IMR-90 (cell line): ENCODE measurements around the gene TARS3. TPM values are rescaled to one million over a fixed set of nuclear protein-coding genes. Genes with fewer than 3 reads are reported as not detected.
A peak's percentile ranks its signal among the peaks of the same experiment; 100 is the strongest.

Experiments used
- ATAC-seq: fragments of 200-7000 bp; cut with Tn5 transposase; 2 replicates; pipeline ENCODE4 v1.9.1; 2020; ENCODE audit warnings: low read depth, mild to moderate bottlenecking, moderate library complexity
- BruUV-seq: library from RNA; stranded (reverse); fragments of 400-500 nt; replicated peaks from 2 replicates; lab custom pipeline; 2021; lab: Mats Ljungman, UMichigan
- CTCF ChIA-PET: fragments of 300-600 bp; formaldehyde crosslinking; extraction: SDS; loops from one replicate; lab custom pipeline; 2021; ENCODE audit warnings: antibody characterized with exemption; lab: Yijun Ruan, JAX
- POLR2A ChIA-PET: fragments of 300-600 bp; sonication (Branson Sonifier 250); formaldehyde crosslinking; loops from one replicate; lab custom pipeline; 2022; ENCODE audit warnings: antibody characterized with exemption; ENCODE audit not compliant: unreplicated experiment; lab: Charles Lee
- DNase-seq: peaks from one replicate; pipeline ENCODE4 v3.0.0; 2013
- H2AFZ ChIP-seq: replicated peaks from 2 replicates; pipeline ENCODE3; 2013; ENCODE audit warnings: low read length, mild to moderate bottlenecking; ENCODE audit not compliant: poor library complexity
- H2AK5ac ChIP-seq: 2 replicates; pipeline ENCODE4 v1.6.1; 2013; ENCODE audit warnings: low read depth, low read length, inconsistent platforms
- H2AK9ac ChIP-seq: replicated peaks from 2 replicates; pipeline ENCODE3; 2013; ENCODE audit warnings: mild to moderate bottlenecking, low read depth, low read length, moderate library complexity; ENCODE audit not compliant: poor library complexity
- H2BK120ac ChIP-seq: 2 replicates; pipeline ENCODE4 v1.6.1; 2013; ENCODE audit warnings: low read depth, low read length, inconsistent platforms
- H2BK15ac ChIP-seq: 3 replicates; pipeline ENCODE4 v1.6.1; 2013; ENCODE audit warnings: low read depth, low read length, inconsistent platforms
- H2BK20ac ChIP-seq: 2 replicates; pipeline ENCODE4 v1.6.1; 2013; ENCODE audit warnings: low read depth, mild to moderate bottlenecking, inconsistent platforms, low read length, moderate library complexity
- H2BK5ac ChIP-seq: 2 replicates; pipeline ENCODE4 v1.6.1; 2013; ENCODE audit warnings: mild to moderate bottlenecking, low read depth, low read length, inconsistent platforms; ENCODE audit not compliant: poor library complexity, severe bottlenecking
- H3K14ac ChIP-seq: replicated peaks from 2 replicates; pipeline ENCODE4 v1.6.1; 2013; ENCODE audit warnings: low read depth, low read length, inconsistent platforms
- H3K18ac ChIP-seq: 2 replicates; pipeline ENCODE4 v1.6.1; 2013; ENCODE audit warnings: low read depth, low read length, control low read depth
- H3K23ac ChIP-seq: 2 replicates; pipeline ENCODE4 v1.6.1; 2013; ENCODE audit warnings: low read depth, low read length, inconsistent platforms
- H3K27ac ChIP-seq: 2 replicates; pipeline ENCODE4 v1.5.1; 2013; ENCODE audit warnings: mild to moderate bottlenecking, control low read depth, low read length; ENCODE audit not compliant: insufficient read depth
- H3K27me3 ChIP-seq: 2 replicates; pipeline ENCODE4 v1.6.1; 2013; ENCODE audit warnings: low read length; ENCODE audit not compliant: control insufficient read depth, insufficient read depth
- H3K36me3 ChIP-seq: 2 replicates; pipeline ENCODE4 v1.6.1; 2013; ENCODE audit warnings: low read length, mixed read lengths; ENCODE audit not compliant: control insufficient read depth, insufficient read depth
- H3K4ac ChIP-seq: 2 replicates; pipeline ENCODE4 v1.6.1; 2013; ENCODE audit warnings: low read depth, low read length, inconsistent platforms
- H3K4me1 ChIP-seq: 2 replicates; pipeline ENCODE4 v1.6.1; 2013; ENCODE audit warnings: low read length, mixed read lengths; ENCODE audit not compliant: control insufficient read depth, insufficient read depth
- H3K4me2 ChIP-seq: 2 replicates; pipeline ENCODE4 v1.6.1; 2013; ENCODE audit warnings: low read depth, mild to moderate bottlenecking, control low read depth, low read length, moderate library complexity
- H3K4me3 ChIP-seq: 2 replicates; pipeline ENCODE4 v1.5.1; 2013; ENCODE audit warnings: low read depth, mild to moderate bottlenecking, control low read depth, low read length, moderate library complexity; ENCODE audit not compliant: insufficient read depth
- H3K56ac ChIP-seq: 2 replicates; pipeline ENCODE4 v1.6.1; 2013; ENCODE audit warnings: low read length, inconsistent platforms; ENCODE audit not compliant: insufficient read depth; ENCODE audit errors: extremely low read depth
- H3K79me1 ChIP-seq, 2 experiments: 2 replicates each; pipeline ENCODE4 v1.6.1; 2013; ENCODE audit warnings: low read length in 2 of 2, inconsistent platforms in 1 of 2, low read depth in 1 of 2
- H3K9ac ChIP-seq: 2 replicates; pipeline ENCODE4 v1.6.1; 2013; ENCODE audit warnings: low read depth, low read length, control low read depth
- H3K9me1 ChIP-seq: 2 replicates; pipeline ENCODE4 v1.6.1; 2013; ENCODE audit warnings: low read length, inconsistent platforms; ENCODE audit not compliant: insufficient read depth
- H3K9me3 ChIP-seq: 2 replicates; pipeline ENCODE4 v1.6.1; 2013; ENCODE audit warnings: low read length; ENCODE audit not compliant: control insufficient read depth, insufficient read depth
- H4K20me1 ChIP-seq: 2 replicates; pipeline ENCODE4 v1.6.1; 2013; ENCODE audit warnings: low read length, inconsistent platforms; ENCODE audit not compliant: insufficient read depth
- H4K5ac ChIP-seq: 2 replicates; pipeline ENCODE4 v1.6.1; 2013; ENCODE audit warnings: mild to moderate bottlenecking, low read depth, low read length, control low read depth
- H4K8ac ChIP-seq, 2 experiments: 2 replicates each; pipeline ENCODE4 v1.6.1; 2013; ENCODE audit warnings: low read depth in 2 of 2, low read length in 2 of 2, control low read depth in 1 of 2, inconsistent platforms in 1 of 2
- H4K91ac ChIP-seq: 2 replicates; pipeline ENCODE4 v1.6.1; 2013; ENCODE audit warnings: low read depth, low read length, inconsistent platforms; ENCODE audit not compliant: insufficient read depth
- BHLHE40 ChIP-seq: fragments of 150-350 bp; IDR thresholded peaks from 2 replicates; pipeline ENCODE4 v1.6.1; 2016; ENCODE audit warnings: mild to moderate bottlenecking, low read depth, low read length
- CEBPB ChIP-seq: IDR thresholded peaks from 2 replicates; pipeline ENCODE4 v1.6.1; 2012; ENCODE audit warnings: low read depth, low read length, improper control_type of control experiment
- CHD1 ChIP-seq: IDR thresholded peaks from 2 replicates; pipeline ENCODE4 v1.6.1; 2012; ENCODE audit warnings: low read depth, low read length, improper control_type of control experiment
- FOS ChIP-seq: fragments of 150-350 bp; IDR thresholded peaks from 2 replicates; pipeline ENCODE4 v1.6.1; 2016; ENCODE audit warnings: low read depth, low read length
- RAD21 ChIP-seq: IDR thresholded peaks from 2 replicates; pipeline ENCODE4 v1.6.1; 2012; ENCODE audit warnings: low read length, improper control_type of control experiment
- RFX5 ChIP-seq: IDR thresholded peaks from 2 replicates; pipeline ENCODE4 v1.8.0; 2012; ENCODE audit warnings: low read depth, mild to moderate bottlenecking, low read length, moderate library complexity
- USF2 ChIP-seq: fragments of 150-350 bp; IDR thresholded peaks from 2 replicates; pipeline ENCODE4 v1.6.1; 2017; ENCODE audit warnings: mild to moderate bottlenecking, antibody characterized with exemption, low read length, low read depth
- WGBS, 2 experiments: methylation state at CpG; one replicate each; pipeline versions ENCODE4 v1.1.5 to v1.1.7; 2013; ENCODE audit warnings: missing lambda C conversion rate in 2 of 2; ENCODE audit not compliant: insufficient read length in 1 of 2; ENCODE audit errors: extremely low coverage in 2 of 2; 5-methylcytosine and 5-hydroxymethylcytosine counted together
- dilution Hi-C: fragments of 300-500 bp; cut with HindIII; formaldehyde crosslinking; loops from one replicate; pipeline ENCODE4 v1.14.3; 2018; ENCODE audit warnings: low sequenced_read_pairs; ENCODE audit not compliant: unreplicated experiment
- in situ Hi-C: fragments of 300-500 bp; cut with MboI; formaldehyde crosslinking; loops from 3 replicates; pipeline ENCODE4 v1.14.3; 2019; ENCODE audit warnings: low sequenced_read_pairs, inconsistent platforms, mixed read lengths
- intact Hi-C: fragments of 100-400 bp; cut with micrococcal nuclease; formaldehyde crosslinking; loops from 2 replicates; pipeline ENCODE4 v1.10.0; 2022
- polyA plus RNA-seq, 3 experiments: library from polyadenylated mRNA; depleted of rRNA; stranded (reverse); fragments of >200 nt; gene quantifications; 2 replicates each; pipeline ENCODE4 v1.2.3, GENCODE V29; 2012; ENCODE audit warnings: low replicate concordance in 1 of 3
- total RNA-seq: library from RNA; depleted of rRNA; stranded (reverse); fragments of >200 nt; gene quantifications from 2 replicates; pipeline ENCODE4 v1.2.3, GENCODE V29; 2012
- TF ChIP-seq, protein P1 (sequence below): conservative IDR thresholded peaks from 2 replicates; pipeline ENCODE4 v1.5.1; 2012; ENCODE audit warnings: mild to moderate bottlenecking, low read depth, low read length, improper control_type of control experiment

TARS3 gene
- total and polyA plus RNA-seq, 2 of the 4 experiments (the other 2 are of a cell fraction) = 3.4 to 9.3 TPM

DNA sequence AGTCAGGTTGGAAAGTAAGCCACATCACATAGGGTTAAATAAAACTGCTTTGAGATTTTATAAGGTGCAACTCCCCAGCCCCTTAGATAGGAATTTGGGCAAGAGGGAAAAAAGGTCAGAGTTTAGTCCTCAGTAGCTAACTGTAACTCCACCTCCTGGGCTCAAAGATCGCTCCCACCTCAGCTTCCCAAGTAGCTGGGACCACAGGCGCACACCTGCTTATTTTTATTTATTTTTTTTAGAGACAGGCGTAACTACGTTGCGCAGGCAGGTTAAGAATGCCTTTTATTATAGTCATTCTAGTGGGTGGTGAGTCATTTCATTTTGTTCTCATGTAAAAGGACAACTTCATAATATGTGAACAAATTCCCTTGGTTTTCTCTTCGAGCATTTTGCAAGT lies 86.8 kb downstream of the TARS3 start:
- Histone ChIP-seq H3K56ac (no peak overlapping the region), H3K79me1 (peaks cover 7 to 15% of the 10 kb centered on the region in 2 experiments; a peak in 3 of 4 replicates), H3K27me3 (no peaks in the 10 kb centered on the region), H2AFZ (no peak overlapping the region), H3K36me3 (peaks cover 6% of the 10 kb centered on the region; the same call in 1 of the 2 replicates), H2AK5ac (no peak overlapping the region), H3K18ac (no peak overlapping the region), H3K4me2 (no peak overlapping the region), H4K8ac (no peak overlapping the region), H2BK15ac (no peak overlapping the region), H4K5ac (no peak overlapping the region), H3K4me3 (no peak overlapping the region), H2BK5ac (no peak overlapping the region), H2AK9ac (no peak overlapping the region), H2BK120ac (no peak overlapping the region), H3K9ac (no peak overlapping the region), H3K9me1 (0 out of 2 replicates have a peak, but pooled peaks cover 4% of the 10 kb centered on the region), H2BK20ac (no peak overlapping the region), H4K20me1 (peaks cover 2% of the 10 kb centered on the region; the same call in 1 of the 2 replicates), H3K4ac (no peak overlapping the region), H3K14ac (no peak overlapping the region), H3K23ac (no peak overlapping the region), H3K27ac (no peak overlapping the region), H4K91ac (no peak overlapping the region), H3K9me3 (no peaks in the 10 kb centered on the region), H3K4me1 (peaks cover 5% of the 10 kb centered on the region)
- no peak for ATAC-seq
- intact Hi-C loops (no loop called here), in situ Hi-C loops (no loop called here), dilution Hi-C loops (no loop called here)
- CTCF ChIA-PET = interaction anchor here (0.6 kb wide), 1 partner anchor 274 kb away, joined by 4 read pairs; no protein-coding TSS in a partner anchor
- TF ChIP-seq FOS (no peak), RAD21 (no peak), USF2 (no peak), BHLHE40 (no peak), CHD1 (no peak), CEBPB (no peak), RFX5 (no peak)
- TF ChIP-seq, protein P1, sequence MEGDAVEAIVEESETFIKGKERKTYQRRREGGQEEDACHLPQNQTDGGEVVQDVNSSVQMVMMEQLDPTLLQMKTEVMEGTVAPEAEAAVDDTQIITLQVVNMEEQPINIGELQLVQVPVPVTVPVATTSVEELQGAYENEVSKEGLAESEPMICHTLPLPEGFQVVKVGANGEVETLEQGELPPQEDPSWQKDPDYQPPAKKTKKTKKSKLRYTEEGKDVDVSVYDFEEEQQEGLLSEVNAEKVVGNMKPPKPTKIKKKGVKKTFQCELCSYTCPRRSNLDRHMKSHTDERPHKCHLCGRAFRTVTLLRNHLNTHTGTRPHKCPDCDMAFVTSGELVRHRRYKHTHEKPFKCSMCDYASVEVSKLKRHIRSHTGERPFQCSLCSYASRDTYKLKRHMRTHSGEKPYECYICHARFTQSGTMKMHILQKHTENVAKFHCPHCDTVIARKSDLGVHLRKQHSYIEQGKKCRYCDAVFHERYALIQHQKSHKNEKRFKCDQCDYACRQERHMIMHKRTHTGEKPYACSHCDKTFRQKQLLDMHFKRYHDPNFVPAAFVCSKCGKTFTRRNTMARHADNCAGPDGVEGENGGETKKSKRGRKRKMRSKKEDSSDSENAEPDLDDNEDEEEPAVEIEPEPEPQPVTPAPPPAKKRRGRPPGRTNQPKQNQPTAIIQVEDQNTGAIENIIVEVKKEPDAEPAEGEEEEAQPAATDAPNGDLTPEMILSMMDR = no peak
- POLR2A ChIA-PET = no interaction called here
- BruUV-seq = no TSS peak
- WGBS, 2 experiments = 41% methylated on average over 3 of the region's 6 CpGs; no CpG with 5 or more reads in 1 of the 2 experiments
- DNase-seq = peak; percentile 46
